Large intestine (tissue), 3 donors: ENCODE data around the gene BABAM2. TPM values are rescaled to one million over a fixed set of nuclear protein-coding genes. Genes with fewer than 3 reads are reported as not detected.

ENCODE experiments used
- DNase-seq, 2 donors: peaks; one replicate each; pipeline versions ENCODE4 v3.0.0 to v3.0.0-alpha.2; 2013
- H3K27ac ChIP-seq: one replicate; pipeline ENCODE4 v1.5.1; 2013; ENCODE audit warnings: low read length
- H3K27me3 ChIP-seq: 2 replicates; pipeline ENCODE4 v1.6.1; 2013; ENCODE audit warnings: low read length; ENCODE audit not compliant: control insufficient read depth, insufficient read depth
- H3K36me3 ChIP-seq: 2 replicates; pipeline ENCODE4 v1.6.1; 2013; ENCODE audit warnings: low read length; ENCODE audit not compliant: control insufficient read depth, insufficient read depth
- H3K4me1 ChIP-seq: one replicate; pipeline ENCODE4 v1.6.1; 2013; ENCODE audit warnings: low read length; ENCODE audit not compliant: control insufficient read depth, insufficient read depth
- H3K4me3 ChIP-seq: one replicate; pipeline ENCODE4 v1.5.1; 2013; ENCODE audit warnings: low read length
- H3K9me3 ChIP-seq: one replicate; pipeline ENCODE4 v1.6.1; 2013; ENCODE audit warnings: mild to moderate bottlenecking, low read depth, low read length, moderate library complexity; ENCODE audit not compliant: control insufficient read depth
- WGBS: methylation state at CpG from one replicate; pipeline ENCODE4 v1.1.5; 2013; ENCODE audit warnings: low lambda C conversion rate; ENCODE audit not compliant: insufficient coverage; 5-methylcytosine and 5-hydroxymethylcytosine counted together
- polyA plus RNA-seq: library from polyadenylated mRNA; unstranded; fragments of 120-200 nt; gene quantifications from one replicate; pipeline ENCODE4 v1.2.1, GENCODE V29; 2013

The BABAM2 gene
- polyA plus RNA-seq, 1 donor = 32.0 TPM

DNA sequence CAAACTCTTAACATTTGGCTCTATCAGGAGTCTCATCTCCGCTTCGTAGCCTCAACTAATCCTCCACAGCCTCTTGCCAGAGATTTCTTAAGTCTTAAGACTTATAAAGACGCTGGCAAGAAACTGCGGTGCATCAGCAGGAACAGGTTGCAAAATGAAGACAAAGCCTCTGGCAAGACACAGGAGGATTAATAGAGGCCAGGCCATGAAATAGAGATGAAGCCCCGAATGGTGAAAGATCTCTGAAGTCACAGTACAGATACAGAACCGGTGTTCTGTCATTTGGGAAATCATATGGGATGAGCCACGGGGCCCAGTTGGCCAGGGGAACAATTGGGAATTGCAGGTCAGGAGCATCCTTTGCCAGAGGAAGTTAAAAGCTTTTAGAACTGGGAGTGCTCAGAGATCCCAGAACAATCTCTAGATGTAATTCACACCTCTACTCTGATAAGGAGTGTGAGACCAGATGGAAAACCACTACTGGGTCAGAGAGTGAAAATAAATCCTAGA lies 311.2 kb downstream of the BABAM2 start:
- H3K36me3 ChIP-seq = no peaks in the 10 kb centered on the region
- no peak for DNase-seq
- peaks cover 15% of the 10 kb centered on the region for H3K4me1 ChIP-seq
- H3K9me3 ChIP-seq = no peaks in the 10 kb centered on the region
- H3K27me3 ChIP-seq = no peaks in the 10 kb centered on the region
- H3K27ac ChIP-seq = peak overlapping the region; percentile 67
- 80% methylated on average over 1 of the region's 7 CpGs for WGBS
- no peak overlapping the region for H3K4me3 ChIP-seq

DNA sequence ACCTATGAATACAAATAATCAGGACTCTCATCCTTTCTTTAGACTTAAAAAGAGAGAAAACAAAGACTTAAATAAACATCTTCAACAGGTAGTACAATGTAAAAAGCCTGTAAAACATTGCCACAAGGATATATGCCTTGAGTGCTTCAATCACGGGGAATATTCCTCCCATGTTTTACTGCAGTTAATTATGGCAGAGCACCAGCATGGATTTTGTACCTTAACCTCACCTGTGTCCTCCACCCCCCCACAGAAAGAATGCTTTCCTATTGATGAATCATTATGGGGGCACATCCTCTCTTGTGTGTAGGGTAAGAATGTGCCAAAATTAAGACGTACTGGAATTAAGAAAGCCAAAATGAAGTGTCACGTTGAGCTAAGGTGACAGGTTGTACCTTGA lies 312.2 kb downstream of the BABAM2 start:
- Histone ChIP-seq H3K27me3 (no peaks in the 10 kb centered on the region), H3K36me3 (no peaks in the 10 kb centered on the region), H3K4me3 (no peak overlapping the region), H3K9me3 (no peaks in the 10 kb centered on the region), H3K4me1 (peaks cover 10% of the 10 kb centered on the region), H3K27ac (peak overlapping the region; percentile 67)
- 20% methylated on average over 1 of the region's 3 CpGs for WGBS
- peak; percentile 31 to 71 for DNase-seq

DNA sequence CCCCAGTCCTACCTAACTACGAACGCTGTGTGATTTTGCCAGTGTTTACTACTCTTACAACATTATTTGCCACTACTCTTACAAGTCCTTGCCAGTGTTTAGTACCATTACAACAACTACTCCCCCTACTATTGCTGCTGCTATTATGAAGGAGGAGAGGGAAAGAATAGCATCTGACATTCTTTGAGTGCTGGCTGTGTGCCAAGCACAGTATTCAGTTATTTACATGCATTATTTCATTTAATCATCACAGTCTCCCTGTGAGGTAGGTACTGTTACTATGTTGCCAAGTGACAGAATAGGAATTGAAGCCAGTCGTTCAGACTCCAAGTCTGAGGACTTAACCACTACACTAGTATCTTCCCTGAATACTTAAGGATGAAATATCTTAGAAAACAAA lies 316.2 kb downstream of the BABAM2 start:
- Histone ChIP-seq H3K9me3 (no peaks in the 10 kb centered on the region), H3K27ac (no peak overlapping the region), H3K4me3 (no peak overlapping the region), H3K4me1 (peaks cover 32% of the 10 kb centered on the region), H3K27me3 (no peaks in the 10 kb centered on the region), H3K36me3 (no peaks in the 10 kb centered on the region)
- no peak for DNase-seq
- no CpG with 5 or more reads among the region's 3 CpGs for WGBS

DNA sequence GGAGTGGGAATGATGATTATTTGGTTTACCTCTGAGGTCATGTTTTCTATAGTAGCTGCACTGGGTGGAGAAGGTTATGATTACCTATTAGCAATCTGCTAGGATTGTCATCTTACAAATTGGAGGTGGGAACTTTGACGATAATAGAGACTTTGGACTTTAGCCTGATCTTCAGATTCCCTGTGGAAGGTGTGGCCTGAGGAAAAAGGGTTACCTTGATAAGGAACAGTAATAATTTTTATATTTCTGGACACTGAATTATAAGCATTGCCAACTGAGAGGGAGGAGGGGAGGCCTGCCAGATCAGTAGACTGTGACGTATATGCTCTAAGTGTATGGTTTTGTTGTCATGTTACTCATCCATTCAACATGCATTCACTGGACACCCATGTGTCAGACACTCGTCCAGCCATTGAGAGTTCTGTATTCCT lies 318.7 kb downstream of the BABAM2 start:
- Histone ChIP-seq H3K9me3 (no peaks in the 10 kb centered on the region), H3K27me3 (no peaks in the 10 kb centered on the region), H3K27ac (peak overlapping the region; percentile 72), H3K4me1 (peaks cover 29% of the 10 kb centered on the region), H3K4me3 (no peak overlapping the region), H3K36me3 (no peaks in the 10 kb centered on the region)
- no CpG with 5 or more reads among the region's 3 CpGs for WGBS
- peak; percentile 87 to 96 for DNase-seq

DNA sequence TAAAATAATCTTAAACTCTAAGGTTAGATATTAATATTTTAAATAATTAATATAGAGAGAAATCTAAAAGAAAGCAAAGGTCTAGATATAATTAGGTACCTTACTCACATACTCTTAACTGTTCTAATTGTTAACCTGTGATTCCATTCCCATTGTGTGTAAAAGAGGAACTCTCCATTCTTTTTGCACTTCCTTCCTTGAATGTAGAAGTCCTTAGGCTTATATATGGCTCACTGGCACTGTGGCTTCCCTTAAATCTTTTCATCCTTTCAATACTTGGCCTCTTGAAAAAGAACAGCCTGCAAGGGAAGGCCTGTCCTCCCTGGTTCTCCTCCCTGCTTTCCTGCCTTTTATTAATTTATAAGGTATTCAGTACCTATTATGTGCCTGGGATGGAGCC lies 319.3 kb downstream of the BABAM2 start:
- Histone ChIP-seq H3K4me3 (no peak overlapping the region), H3K36me3 (no peaks in the 10 kb centered on the region), H3K4me1 (peaks cover 29% of the 10 kb centered on the region), H3K27ac (peak overlapping the region; percentile 72), H3K27me3 (no peaks in the 10 kb centered on the region), H3K9me3 (no peaks in the 10 kb centered on the region)
- DNase-seq = no peak

DNA sequence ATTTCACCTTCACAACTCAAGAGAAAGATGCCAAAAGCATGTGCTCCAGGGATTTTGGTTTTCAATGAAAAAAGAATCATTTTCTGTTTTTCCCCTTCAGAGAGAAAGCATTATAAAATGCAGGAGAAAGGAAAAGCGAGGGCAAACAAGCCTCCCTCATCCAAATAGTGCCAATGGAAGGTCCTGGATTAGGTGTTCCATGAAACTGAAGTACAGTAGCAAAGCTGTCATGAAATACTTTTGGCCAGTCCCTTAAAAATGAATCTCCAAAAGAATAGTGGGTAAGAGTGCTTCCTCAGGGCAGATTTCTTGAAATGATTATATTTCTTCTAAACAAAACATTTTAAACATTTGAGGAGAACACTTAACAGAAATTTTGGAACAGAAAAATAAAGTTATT lies 320.0 kb downstream of the BABAM2 start:
- no peak for DNase-seq
- peak overlapping the region; percentile 72 for H3K27ac ChIP-seq
- H3K27me3 ChIP-seq = no peaks in the 10 kb centered on the region
- H3K4me3 ChIP-seq = no peak overlapping the region
- no peaks in the 10 kb centered on the region for H3K36me3 ChIP-seq
- peaks cover 29% of the 10 kb centered on the region for H3K4me1 ChIP-seq
- WGBS = 100% methylated on average over 1 of the region's 1 CpG
- H3K9me3 ChIP-seq = no peaks in the 10 kb centered on the region

DNA sequence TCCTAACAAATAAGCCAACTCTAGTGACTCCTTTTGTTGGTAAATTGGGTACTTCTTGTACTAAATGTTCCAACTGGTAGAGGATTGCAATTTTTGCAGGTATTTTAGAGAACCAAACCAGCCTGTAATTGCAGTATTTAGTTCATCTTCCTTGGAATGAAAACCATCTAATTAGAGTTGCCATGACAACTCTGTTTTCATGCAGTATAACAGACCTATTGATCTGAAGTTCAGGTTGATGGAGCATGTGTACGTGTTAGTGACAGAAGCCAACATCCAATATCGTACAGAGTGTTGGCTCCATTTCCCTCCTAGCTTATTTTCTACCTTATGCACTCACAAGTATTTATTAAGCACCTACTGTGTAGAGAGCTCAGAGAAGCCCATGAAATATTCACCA lies 325.8 kb downstream of the BABAM2 start:
- H3K4me3 ChIP-seq = no peak overlapping the region
- H3K9me3 ChIP-seq = no peaks in the 10 kb centered on the region
- H3K36me3 ChIP-seq = no peaks in the 10 kb centered on the region
- no peak overlapping the region for H3K27ac ChIP-seq
- H3K27me3 ChIP-seq = no peaks in the 10 kb centered on the region
- no peak for DNase-seq
- peaks cover 7% of the 10 kb centered on the region for H3K4me1 ChIP-seq
- WGBS = no CpG with 5 or more reads among the region's 2 CpGs

DNA sequence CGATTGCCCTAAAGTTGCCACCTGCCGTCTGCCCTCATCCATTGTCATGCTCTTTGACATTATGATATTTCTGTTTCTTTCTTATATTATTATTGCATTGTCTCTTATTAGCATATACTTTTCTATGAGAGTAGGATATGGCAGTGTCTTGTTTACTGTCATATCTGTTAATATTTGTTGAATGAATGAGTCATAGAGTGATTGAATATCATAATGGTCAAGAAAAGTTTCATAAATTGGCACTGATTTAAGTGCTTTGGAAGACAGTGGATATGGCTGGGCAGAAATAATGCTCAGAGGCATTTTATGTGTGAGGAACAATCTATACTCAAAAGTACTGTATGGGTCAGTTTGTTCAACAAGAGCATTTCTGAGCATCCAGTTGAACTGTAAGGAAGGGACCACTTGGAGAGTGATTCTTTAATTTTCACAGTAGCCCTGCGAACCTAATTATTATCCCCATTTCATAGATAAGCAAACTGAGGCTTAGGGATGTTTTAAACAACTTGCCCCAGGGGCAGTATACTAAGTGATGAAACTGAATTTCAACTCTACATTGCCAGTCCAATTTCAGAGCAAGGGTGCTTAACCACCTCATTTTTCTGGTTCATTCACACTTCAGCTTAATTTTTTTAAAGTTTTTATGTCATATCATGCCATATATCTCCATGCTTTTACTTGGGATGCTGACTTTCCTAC lies 326.7 kb downstream of the BABAM2 start:
- no peak overlapping the region for H3K4me3 ChIP-seq
- H3K27ac ChIP-seq = no peak overlapping the region
- no peaks in the 10 kb centered on the region for H3K27me3 ChIP-seq
- peaks cover 7% of the 10 kb centered on the region for H3K4me1 ChIP-seq
- no peaks in the 10 kb centered on the region for H3K36me3 ChIP-seq
- DNase-seq = no peak
- no peaks in the 10 kb centered on the region for H3K9me3 ChIP-seq
- 100% methylated on average over 3 of the region's 3 CpGs for WGBS

DNA sequence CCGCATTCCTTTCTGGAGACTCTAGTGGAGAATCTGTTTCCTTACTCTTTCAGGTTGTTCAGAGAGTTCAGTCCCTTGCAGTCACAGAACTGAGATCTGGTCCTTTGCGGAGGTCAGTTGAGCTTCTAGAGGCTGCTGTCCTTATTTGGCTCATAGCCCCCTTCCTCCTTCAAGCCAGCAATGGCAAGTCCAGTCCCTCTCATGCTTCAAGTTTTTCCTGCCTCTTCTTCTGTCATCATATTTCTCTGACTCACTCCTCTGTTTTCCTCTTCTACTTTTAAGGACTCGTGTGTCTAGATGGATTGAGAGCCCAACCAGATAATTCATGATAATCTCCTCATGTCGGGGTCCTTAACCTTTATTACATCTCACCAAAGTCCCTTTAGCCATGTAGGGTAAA lies 328.6 kb downstream of the BABAM2 start:
- Histone ChIP-seq H3K9me3 (no peaks in the 10 kb centered on the region), H3K27me3 (no peaks in the 10 kb centered on the region), H3K4me3 (no peak overlapping the region), H3K4me1 (no peaks in the 10 kb centered on the region), H3K27ac (no peak overlapping the region), H3K36me3 (no peaks in the 10 kb centered on the region)
- no peak for DNase-seq
- WGBS = no CpG with 5 or more reads among the region's 4 CpGs

DNA sequence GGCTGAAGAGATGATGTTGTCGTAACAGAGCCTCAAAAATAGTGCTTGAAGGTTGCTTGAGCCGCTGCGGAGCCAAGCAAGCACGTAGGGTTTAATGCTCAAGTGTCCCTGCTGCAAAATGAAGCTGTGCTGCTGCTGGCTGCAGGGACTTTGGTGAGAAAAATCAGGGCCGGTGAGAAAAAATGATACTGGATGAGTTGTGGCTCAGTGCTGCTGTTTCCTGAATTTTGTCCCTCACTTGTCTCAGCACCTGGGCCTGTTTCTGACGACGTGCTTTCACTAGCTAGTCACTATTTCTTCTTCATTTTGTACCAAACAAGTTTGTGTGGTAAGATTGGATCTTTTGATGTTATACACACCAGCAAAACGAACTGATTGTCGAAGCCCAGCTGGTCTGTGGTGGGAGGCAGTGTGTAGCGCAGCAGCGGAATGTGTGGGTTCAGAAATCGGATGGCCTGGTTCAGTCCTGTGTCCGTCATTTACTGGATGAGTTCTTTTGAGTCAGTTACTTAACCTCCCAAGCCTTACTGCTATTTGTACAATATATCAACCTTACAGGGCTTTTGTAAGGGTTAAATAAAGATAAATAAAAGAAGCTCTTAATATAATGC lies 329.3 kb downstream of the BABAM2 start:
- Histone ChIP-seq H3K4me3 (no peak overlapping the region), H3K9me3 (no peaks in the 10 kb centered on the region), H3K27me3 (no peaks in the 10 kb centered on the region), H3K27ac (no peak overlapping the region), H3K36me3 (no peaks in the 10 kb centered on the region), H3K4me1 (no peaks in the 10 kb centered on the region)
- WGBS = 100% methylated on average over 2 of the region's 13 CpGs
- DNase-seq = no peak
